Neural progenitor cell (in vitro differentiated cells): ENCODE data around the gene HILPDA. TPM values are rescaled to one million over a fixed set of nuclear protein-coding genes. Genes with fewer than 3 reads are reported as not detected.

Experiments used
- DNase-seq: peaks from one replicate; pipeline ENCODE4 v3.0.0-alpha.2; 2016; ENCODE audit warnings: low spot score
- H2AFZ ChIP-seq: fragments of 200-600 bp; sonication (generic); replicated peaks from 2 replicates; pipeline ENCODE4 v1.6.1; 2016; ENCODE audit warnings: antibody characterized with exemption
- H3F3A ChIP-seq: fragments of 200-600 bp; sonication (generic); 2 replicates; pipeline ENCODE4 v1.6.1; 2016; ENCODE audit warnings: antibody characterized with exemption, low read depth
- H3K27ac ChIP-seq: fragments of 200-600 bp; sonication (generic); 2 replicates; pipeline ENCODE4 v1.5.1; 2016; ENCODE audit warnings: mild to moderate bottlenecking
- H3K27me3 ChIP-seq: fragments of 200-600 bp; sonication (generic); 2 replicates; pipeline ENCODE4 v1.6.1; 2016; ENCODE audit warnings: mild to moderate bottlenecking, moderate library complexity
- H3K36me3 ChIP-seq: fragments of 200-600 bp; sonication (generic); 2 replicates; pipeline ENCODE4 v1.5.1; 2016
- H3K4me1 ChIP-seq: fragments of 200-600 bp; sonication (generic); 2 replicates; pipeline ENCODE4 v1.6.1; 2016; ENCODE audit warnings: mixed run types
- H3K4me2 ChIP-seq: fragments of 200-600 bp; sonication (generic); 2 replicates; pipeline ENCODE4 v1.6.1; 2016
- H3K4me3 ChIP-seq: fragments of 200-600 bp; sonication (generic); 2 replicates; pipeline ENCODE4 v1.5.1; 2016
- H3K79me2 ChIP-seq: fragments of 200-600 bp; sonication (generic); 2 replicates; pipeline ENCODE4 v1.6.1; 2016; ENCODE audit warnings: low read depth
- H3K9ac ChIP-seq: fragments of 200-600 bp; sonication (generic); 2 replicates; pipeline ENCODE4 v1.6.1; 2016
- H3K9me3 ChIP-seq: fragments of 200-600 bp; sonication (generic); 2 replicates; pipeline ENCODE4 v1.5.1; 2016; ENCODE audit warnings: low read depth
- H4K20me1 ChIP-seq: fragments of 200-600 bp; sonication (generic); 2 replicates; pipeline ENCODE4 v1.6.1; 2016; ENCODE audit warnings: low read depth
- H3K27ac Mint-ChIP-seq: 3 replicates; pipeline ENCODE4 v1.8.0; 2021; ENCODE audit warnings: mixed read lengths
- H3K27me3 Mint-ChIP-seq: 2 replicates; pipeline ENCODE4 v1.8.0; 2022; ENCODE audit warnings: low read depth, mild to moderate bottlenecking, inconsistent platforms, moderate library complexity, mixed read lengths; ENCODE audit not compliant: insufficient read depth
- H3K36me3 Mint-ChIP-seq: 3 replicates; pipeline ENCODE4 v1.8.0; 2021; ENCODE audit warnings: mixed read lengths
- H3K4me1 Mint-ChIP-seq: 3 replicates; pipeline ENCODE4 v1.8.0; 2021; ENCODE audit warnings: mixed read lengths
- H3K4me3 Mint-ChIP-seq: 3 replicates; pipeline ENCODE4 v1.8.0; 2021; ENCODE audit warnings: mild to moderate bottlenecking, moderate library complexity, mixed read lengths
- H3K9me3 Mint-ChIP-seq: 3 replicates; pipeline ENCODE4 v1.8.0; 2020; ENCODE audit warnings: mixed read lengths
- EZH2 ChIP-seq: fragments of 200-600 bp; sonication (generic); IDR thresholded peaks from 2 replicates; pipeline ENCODE4 v1.6.1; 2017; ENCODE audit warnings: antibody characterized with exemption, mild to moderate bottlenecking, moderate library complexity
- EZH2phosphoT487 ChIP-seq: fragments of 200-600 bp; sonication (generic); IDR thresholded peaks from 2 replicates; pipeline ENCODE4 v1.6.1; 2017; ENCODE audit warnings: antibody characterized with exemption
- total RNA-seq: library from RNA; depleted of rRNA; stranded (reverse); fragments of >200 nt; gene quantifications from 2 replicates; pipeline ENCODE4 v1.2.3, GENCODE V29; 2015; ENCODE audit warnings: low replicate concordance
- TF ChIP-seq, protein P1 (sequence below): fragments of 200-600 bp; sonication (generic); IDR thresholded peaks from 2 replicates; pipeline ENCODE4 v1.5.1; 2017; ENCODE audit warnings: antibody characterized with exemption, mild to moderate bottlenecking

HILPDA gene
- total RNA-seq, 1 donor from 2014 or later: 53.9 TPM

DNA sequence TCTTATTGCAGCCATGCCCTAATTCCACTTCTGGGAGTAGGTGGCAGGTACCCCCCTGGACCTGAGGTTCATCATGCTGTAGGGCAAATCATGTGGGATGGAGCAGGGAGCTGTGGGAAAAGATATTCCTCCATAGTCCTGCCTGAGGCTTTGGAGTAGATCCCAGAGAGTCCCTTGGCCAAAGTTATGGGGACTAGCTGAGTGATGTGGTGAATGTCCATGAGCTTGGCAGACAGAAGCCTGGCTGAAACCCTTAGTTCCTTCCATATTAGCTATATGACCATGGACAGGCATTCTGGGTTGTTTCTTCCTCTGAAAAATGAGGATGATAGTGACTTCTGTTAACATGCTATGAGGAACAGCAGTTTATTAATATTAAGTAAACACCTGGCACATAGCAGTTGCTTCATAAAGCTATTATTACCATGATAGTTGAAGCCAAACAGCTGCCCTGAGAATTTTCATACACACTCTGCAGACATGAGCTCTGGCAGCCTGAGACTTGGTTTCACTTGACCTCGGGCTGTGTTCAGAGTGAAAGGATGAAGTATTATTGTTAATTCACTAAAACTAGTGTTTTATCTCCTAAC lies 30.9 kb upstream of the HILPDA start:
- Histone ChIP-seq H2AFZ (no peak overlapping the region), H4K20me1 (no peaks in the 10 kb centered on the region), H3F3A (peaks cover 3% of the 10 kb centered on the region), H3K27me3 (no peaks in the 10 kb centered on the region), H3K4me2 (no peak overlapping the region), H3K36me3 (no peaks in the 10 kb centered on the region), H3K79me2 (no peaks in the 10 kb centered on the region), H3K9me3 (no peaks in the 10 kb centered on the region), H3K4me3 (no peak overlapping the region), H3K27ac (no peak overlapping the region), H3K4me1 (no peaks in the 10 kb centered on the region), H3K9ac (no peak overlapping the region)
- H3K9me3 Mint-ChIP-seq: no peaks in the 10 kb centered on the region
- DNase-seq: no peak
- H3K27me3 Mint-ChIP-seq: peaks cover 9% of the 10 kb centered on the region
- H3K4me1 Mint-ChIP-seq: no peaks in the 10 kb centered on the region
- no peaks in the 10 kb centered on the region for H3K36me3 Mint-ChIP-seq
- no peak overlapping the region for H3K4me3 Mint-ChIP-seq
- no peak overlapping the region for H3K27ac Mint-ChIP-seq
- TF ChIP-seq, protein P1, sequence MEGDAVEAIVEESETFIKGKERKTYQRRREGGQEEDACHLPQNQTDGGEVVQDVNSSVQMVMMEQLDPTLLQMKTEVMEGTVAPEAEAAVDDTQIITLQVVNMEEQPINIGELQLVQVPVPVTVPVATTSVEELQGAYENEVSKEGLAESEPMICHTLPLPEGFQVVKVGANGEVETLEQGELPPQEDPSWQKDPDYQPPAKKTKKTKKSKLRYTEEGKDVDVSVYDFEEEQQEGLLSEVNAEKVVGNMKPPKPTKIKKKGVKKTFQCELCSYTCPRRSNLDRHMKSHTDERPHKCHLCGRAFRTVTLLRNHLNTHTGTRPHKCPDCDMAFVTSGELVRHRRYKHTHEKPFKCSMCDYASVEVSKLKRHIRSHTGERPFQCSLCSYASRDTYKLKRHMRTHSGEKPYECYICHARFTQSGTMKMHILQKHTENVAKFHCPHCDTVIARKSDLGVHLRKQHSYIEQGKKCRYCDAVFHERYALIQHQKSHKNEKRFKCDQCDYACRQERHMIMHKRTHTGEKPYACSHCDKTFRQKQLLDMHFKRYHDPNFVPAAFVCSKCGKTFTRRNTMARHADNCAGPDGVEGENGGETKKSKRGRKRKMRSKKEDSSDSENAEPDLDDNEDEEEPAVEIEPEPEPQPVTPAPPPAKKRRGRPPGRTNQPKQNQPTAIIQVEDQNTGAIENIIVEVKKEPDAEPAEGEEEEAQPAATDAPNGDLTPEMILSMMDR: no peak
- no peak for TF ChIP-seq EZH2phosphoT487
- no peak for TF ChIP-seq EZH2

DNA sequence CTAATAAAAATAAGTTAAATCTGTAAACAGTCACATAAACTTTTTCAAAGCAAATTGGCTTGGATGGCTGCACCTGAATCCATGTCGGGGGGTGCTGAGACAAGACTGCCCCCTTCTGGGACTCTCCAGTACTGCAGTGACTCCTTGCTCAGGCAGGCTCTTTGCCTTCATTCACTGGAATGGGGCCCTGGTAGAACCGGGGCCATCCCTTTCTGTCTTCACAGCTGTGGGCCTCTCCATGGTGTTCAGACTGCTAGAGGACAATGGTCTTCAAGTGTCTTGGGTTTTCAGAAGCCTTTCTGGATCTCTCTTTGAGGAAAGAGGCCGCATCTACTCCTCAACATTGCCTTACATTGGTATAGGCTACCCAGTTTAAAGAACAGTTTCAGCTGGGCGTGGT lies 29.8 kb upstream of the HILPDA start:
- DNase-seq: peak; percentile 72
- Mint-ChIP-seq H3K36me3 (no peaks in the 10 kb centered on the region), H3K27me3 (peaks cover 13% of the 10 kb centered on the region), H3K4me3 (no peak overlapping the region), H3K9me3 (no peaks in the 10 kb centered on the region), H3K4me1 (no peaks in the 10 kb centered on the region), H3K27ac (no peak overlapping the region)
- peaks cover 3% of the 10 kb centered on the region for H3F3A ChIP-seq
- no peaks in the 10 kb centered on the region for H4K20me1 ChIP-seq
- no peaks in the 10 kb centered on the region for H3K36me3 ChIP-seq
- no peak overlapping the region for H3K4me2 ChIP-seq
- H3K9me3 ChIP-seq: no peaks in the 10 kb centered on the region
- H3K4me3 ChIP-seq: no peak overlapping the region
- TF ChIP-seq EZH2: no peak
- TF ChIP-seq EZH2phosphoT487: no peak
- TF ChIP-seq, protein P1: peak; percentile 95
- H3K79me2 ChIP-seq: no peaks in the 10 kb centered on the region
- no peak overlapping the region for H3K27ac ChIP-seq
- H3K9ac ChIP-seq: no peak overlapping the region
- H3K4me1 ChIP-seq: no peaks in the 10 kb centered on the region
- no peaks in the 10 kb centered on the region for H3K27me3 ChIP-seq
- H2AFZ ChIP-seq: no peak overlapping the region

DNA sequence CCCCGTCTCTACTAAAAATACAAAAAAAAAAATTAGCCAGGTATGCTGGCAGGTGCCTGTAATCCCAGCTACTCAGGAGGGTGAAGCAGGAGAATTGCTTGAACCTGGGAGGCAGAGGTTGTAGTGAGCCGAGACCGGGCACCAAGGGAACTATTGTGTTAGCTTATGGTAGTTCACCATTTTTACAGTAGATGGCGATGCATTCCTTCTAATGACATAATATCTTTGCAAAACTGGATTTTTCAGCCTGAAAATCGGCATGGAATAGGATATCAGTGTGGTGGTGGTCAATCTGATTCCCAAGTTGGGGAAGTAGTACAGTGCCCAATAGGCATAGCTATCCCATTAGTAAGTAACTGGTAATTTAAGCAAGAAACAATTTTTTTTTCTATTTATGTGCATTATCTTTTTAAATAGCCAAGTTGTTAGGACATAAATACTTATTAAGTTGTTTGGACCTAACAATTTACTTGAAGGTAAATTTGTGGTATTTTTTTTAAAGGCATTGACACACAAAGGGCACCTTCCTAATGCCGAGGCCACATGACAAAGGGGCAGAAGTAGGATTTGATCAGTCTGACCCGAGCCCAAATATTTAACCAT lies 28.3 kb upstream of the HILPDA start:
- H3K36me3 Mint-ChIP-seq: no peaks in the 10 kb centered on the region
- peak; percentile 78 for DNase-seq

More for the DNA sequence above, 28.3 kb upstream of the HILPDA start:
- H3K9me3 Mint-ChIP-seq: no peaks in the 10 kb centered on the region
- Histone ChIP-seq H3K27me3 (no peaks in the 10 kb centered on the region), H3K4me3 (no peak overlapping the region), H2AFZ (no peak overlapping the region), H3F3A (peaks cover 11% of the 10 kb centered on the region), H3K36me3 (no peaks in the 10 kb centered on the region), H3K9ac (no peak overlapping the region), H3K79me2 (no peaks in the 10 kb centered on the region), H4K20me1 (no peaks in the 10 kb centered on the region), H3K4me2 (no peak overlapping the region), H3K4me1 (peaks cover 11% of the 10 kb centered on the region), H3K27ac (no peak overlapping the region), H3K9me3 (no peaks in the 10 kb centered on the region)
- no peak overlapping the region for H3K4me3 Mint-ChIP-seq
- H3K27me3 Mint-ChIP-seq: peaks cover 13% of the 10 kb centered on the region
- TF ChIP-seq, protein P1: peak; percentile 80
- no peak for TF ChIP-seq EZH2
- TF ChIP-seq EZH2phosphoT487: no peak
- H3K27ac Mint-ChIP-seq: no peak overlapping the region
- peaks cover 10% of the 10 kb centered on the region for H3K4me1 Mint-ChIP-seq
